Loucy (cell line): Measurements from ENCODE around the gene INPP5J.

Experiments used
- EZH2phosphoT487 ChIP-seq: fragments of 200-600 bp; IDR thresholded peaks from 2 replicates; pipeline ENCODE4 v1.6.1; 2018; ENCODE audit warnings: antibody characterized with exemption, mild to moderate bottlenecking, moderate library complexity, borderline replicate concordance
- TF ChIP-seq, protein P1 (sequence below): fragments of 200-600 bp; sonication (generic); conservative IDR thresholded peaks from 2 replicates; pipeline ENCODE4 v1.5.1; 2014; ENCODE audit warnings: mild to moderate bottlenecking, antibody characterized with exemption, low read length

DNA sequence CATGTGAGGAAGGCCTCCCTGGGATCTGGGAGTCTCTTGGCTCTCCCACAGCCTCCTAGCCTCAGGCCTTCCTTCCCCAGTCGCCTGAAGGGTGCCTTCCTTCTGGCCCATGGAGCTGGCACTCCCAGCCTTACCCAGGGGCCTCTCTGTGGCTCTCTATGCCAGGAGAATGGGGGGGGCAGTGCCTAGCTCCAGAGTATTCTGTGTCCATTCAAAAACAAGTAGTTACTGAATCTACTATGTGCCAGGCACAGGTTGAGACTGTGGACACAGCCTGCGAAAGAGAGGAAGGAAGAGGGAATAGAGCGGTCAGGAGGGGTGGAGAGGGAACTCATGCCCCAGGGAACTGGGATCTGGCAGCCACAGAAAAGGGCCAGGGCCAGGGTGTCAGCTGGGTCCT, 20.3 kb downstream of the INPP5J start:
- TF ChIP-seq, protein P1, sequence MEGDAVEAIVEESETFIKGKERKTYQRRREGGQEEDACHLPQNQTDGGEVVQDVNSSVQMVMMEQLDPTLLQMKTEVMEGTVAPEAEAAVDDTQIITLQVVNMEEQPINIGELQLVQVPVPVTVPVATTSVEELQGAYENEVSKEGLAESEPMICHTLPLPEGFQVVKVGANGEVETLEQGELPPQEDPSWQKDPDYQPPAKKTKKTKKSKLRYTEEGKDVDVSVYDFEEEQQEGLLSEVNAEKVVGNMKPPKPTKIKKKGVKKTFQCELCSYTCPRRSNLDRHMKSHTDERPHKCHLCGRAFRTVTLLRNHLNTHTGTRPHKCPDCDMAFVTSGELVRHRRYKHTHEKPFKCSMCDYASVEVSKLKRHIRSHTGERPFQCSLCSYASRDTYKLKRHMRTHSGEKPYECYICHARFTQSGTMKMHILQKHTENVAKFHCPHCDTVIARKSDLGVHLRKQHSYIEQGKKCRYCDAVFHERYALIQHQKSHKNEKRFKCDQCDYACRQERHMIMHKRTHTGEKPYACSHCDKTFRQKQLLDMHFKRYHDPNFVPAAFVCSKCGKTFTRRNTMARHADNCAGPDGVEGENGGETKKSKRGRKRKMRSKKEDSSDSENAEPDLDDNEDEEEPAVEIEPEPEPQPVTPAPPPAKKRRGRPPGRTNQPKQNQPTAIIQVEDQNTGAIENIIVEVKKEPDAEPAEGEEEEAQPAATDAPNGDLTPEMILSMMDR, result no peak
- no peak for TF ChIP-seq EZH2phosphoT487
